ENCODE results near the gene PCGF1. TPM values are rescaled to one million over a fixed set of nuclear protein-coding genes. Genes with fewer than 3 reads are reported as not detected.
A peak's percentile ranks its signal among the peaks of the same experiment; 100 is the strongest.

Gene PCGF1
- total RNA-seq (10 to 100 TPM in 1 of 2 donors, 1 to 10 TPM in 1; 3.3 to 11.1 TPM), polyA plus RNA-seq (10 to 100 TPM; 10.6 to 12.5 TPM)

DNA sequence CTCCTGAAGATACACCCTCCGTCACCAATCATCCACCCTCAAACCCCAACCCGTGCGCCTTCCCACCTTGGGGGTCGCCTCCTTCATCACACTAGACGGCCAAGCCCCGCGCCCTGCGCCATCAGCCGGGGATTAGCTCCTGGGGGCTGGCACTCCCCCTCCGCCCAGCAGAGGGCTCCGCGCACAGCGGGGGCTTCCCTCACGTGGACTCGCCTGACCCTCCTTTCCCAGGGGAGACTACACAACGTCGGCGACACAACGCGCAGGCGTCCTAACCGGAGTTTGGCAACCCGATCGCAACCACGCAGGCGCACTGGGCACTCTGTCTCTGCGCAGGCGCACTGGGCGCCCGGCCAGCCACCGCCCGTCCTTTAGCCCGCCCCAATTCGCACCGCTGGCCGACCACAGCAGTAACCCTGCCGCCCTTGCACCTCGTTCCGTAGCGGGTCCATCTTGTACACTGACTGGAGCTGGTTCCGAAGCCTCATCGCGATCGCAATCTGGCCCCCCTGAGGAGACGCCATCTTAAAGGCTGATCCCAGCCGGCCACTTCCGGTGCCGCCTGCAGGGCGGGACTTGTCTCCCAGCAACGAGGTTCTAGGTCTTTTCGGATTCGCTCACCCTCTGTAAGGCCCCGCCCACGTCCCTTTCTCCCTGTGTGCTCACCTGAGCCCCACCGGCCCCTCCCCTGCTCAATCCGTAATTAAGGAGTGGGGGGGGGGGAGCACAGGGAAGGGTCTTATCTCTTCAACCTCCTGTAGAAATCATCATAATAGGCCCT, at the start of gene PCGF1:
Gene PCGF1, minus strand, starts transcription at position 551 of the 781 bp plus-strand sequence. Its CDS starts 27 bp downstream, at position 524.
- H3K27ac ChIP-seq (ENCODE audit: low read depth in 1 of 2, low read length in 2 of 2): peak within 1 kb of the TSS; percentile 99
- H3K4me3 ChIP-seq (ENCODE audit: low read depth in 1 of 3, low read length in 3 of 3): peak within 1 kb of the TSS; percentile 70 to 92 (median 90)
- TF ChIP-seq NR2F2 (IDR thresholded peaks at IDR 0.05) (no peak), RXRA (IDR thresholded peaks at IDR 0.05) (peak; percentile 8 to 31), RAD21 (IDR thresholded peaks at IDR 0.05) (no peak), YY1 (IDR thresholded peaks at IDR 0.05) (peak; percentile 99), JUND (IDR thresholded peaks at IDR 0.05) (no peak), HNF4G (IDR thresholded peaks at IDR 0.05) (no peak), HNF4A (conservative IDR thresholded peaks at IDR 0.05) (no peak), GABPA (IDR thresholded peaks at IDR 0.05 in 1 of 2, conservative IDR thresholded peaks at IDR 0.05 in 1 of 2) (peak; percentile 75 to 92), ZBTB33 (IDR thresholded peaks at IDR 0.05) (no peak), EGR1 (IDR thresholded peaks at IDR 0.05; ENCODE audit: low read depth in 2 of 2) (peak in 1 of 2 donors; percentile 24), TAF1 (conservative IDR thresholded peaks at IDR 0.05) (no peak), SP1 (IDR thresholded peaks at IDR 0.05) (peak; percentile 59), MAX (IDR thresholded peaks at IDR 0.05) (no peak)
- TF ChIP-seq, protein P1, sequence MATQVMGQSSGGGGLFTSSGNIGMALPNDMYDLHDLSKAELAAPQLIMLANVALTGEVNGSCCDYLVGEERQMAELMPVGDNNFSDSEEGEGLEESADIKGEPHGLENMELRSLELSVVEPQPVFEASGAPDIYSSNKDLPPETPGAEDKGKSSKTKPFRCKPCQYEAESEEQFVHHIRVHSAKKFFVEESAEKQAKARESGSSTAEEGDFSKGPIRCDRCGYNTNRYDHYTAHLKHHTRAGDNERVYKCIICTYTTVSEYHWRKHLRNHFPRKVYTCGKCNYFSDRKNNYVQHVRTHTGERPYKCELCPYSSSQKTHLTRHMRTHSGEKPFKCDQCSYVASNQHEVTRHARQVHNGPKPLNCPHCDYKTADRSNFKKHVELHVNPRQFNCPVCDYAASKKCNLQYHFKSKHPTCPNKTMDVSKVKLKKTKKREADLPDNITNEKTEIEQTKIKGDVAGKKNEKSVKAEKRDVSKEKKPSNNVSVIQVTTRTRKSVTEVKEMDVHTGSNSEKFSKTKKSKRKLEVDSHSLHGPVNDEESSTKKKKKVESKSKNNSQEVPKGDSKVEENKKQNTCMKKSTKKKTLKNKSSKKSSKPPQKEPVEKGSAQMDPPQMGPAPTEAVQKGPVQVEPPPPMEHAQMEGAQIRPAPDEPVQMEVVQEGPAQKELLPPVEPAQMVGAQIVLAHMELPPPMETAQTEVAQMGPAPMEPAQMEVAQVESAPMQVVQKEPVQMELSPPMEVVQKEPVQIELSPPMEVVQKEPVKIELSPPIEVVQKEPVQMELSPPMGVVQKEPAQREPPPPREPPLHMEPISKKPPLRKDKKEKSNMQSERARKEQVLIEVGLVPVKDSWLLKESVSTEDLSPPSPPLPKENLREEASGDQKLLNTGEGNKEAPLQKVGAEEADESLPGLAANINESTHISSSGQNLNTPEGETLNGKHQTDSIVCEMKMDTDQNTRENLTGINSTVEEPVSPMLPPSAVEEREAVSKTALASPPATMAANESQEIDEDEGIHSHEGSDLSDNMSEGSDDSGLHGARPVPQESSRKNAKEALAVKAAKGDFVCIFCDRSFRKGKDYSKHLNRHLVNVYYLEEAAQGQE (IDR thresholded peaks at IDR 0.05): no peak
- TF ChIP-seq, protein P2, sequence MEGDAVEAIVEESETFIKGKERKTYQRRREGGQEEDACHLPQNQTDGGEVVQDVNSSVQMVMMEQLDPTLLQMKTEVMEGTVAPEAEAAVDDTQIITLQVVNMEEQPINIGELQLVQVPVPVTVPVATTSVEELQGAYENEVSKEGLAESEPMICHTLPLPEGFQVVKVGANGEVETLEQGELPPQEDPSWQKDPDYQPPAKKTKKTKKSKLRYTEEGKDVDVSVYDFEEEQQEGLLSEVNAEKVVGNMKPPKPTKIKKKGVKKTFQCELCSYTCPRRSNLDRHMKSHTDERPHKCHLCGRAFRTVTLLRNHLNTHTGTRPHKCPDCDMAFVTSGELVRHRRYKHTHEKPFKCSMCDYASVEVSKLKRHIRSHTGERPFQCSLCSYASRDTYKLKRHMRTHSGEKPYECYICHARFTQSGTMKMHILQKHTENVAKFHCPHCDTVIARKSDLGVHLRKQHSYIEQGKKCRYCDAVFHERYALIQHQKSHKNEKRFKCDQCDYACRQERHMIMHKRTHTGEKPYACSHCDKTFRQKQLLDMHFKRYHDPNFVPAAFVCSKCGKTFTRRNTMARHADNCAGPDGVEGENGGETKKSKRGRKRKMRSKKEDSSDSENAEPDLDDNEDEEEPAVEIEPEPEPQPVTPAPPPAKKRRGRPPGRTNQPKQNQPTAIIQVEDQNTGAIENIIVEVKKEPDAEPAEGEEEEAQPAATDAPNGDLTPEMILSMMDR (IDR thresholded peaks at IDR 0.05; ENCODE audit: low read depth, low read length, missing input control): no peak
- peaks cover 0 to 12% (median 0%) of the 10 kb centered on the region in 4 donors for H3K27me3 ChIP-seq (ENCODE audit: control insufficient read depth in 4 of 4, insufficient read depth in 4 of 4, low read length in 3 of 4)
- H3K9ac ChIP-seq (ENCODE audit: low read depth in 1 of 2, low read length in 2 of 2): peak within 1 kb of the TSS; percentile 78 to 91
- H3K36me3 ChIP-seq (ENCODE audit: control insufficient read depth in 4 of 4, insufficient read depth in 3 of 4, low read depth in 1 of 4, low read length in 3 of 4): peaks cover 0 to 6% (median 4%) of the 10 kb centered on the region in 4 donors
- WGBS: under 1% methylated on average over 56 of the region's 56 CpGs
- H3K9me3 ChIP-seq (ENCODE audit: control insufficient read depth in 4 of 4, low read length in 3 of 4): no peaks in the 10 kb centered on the region
- H3K4me1 ChIP-seq (ENCODE audit: control insufficient read depth in 4 of 4, insufficient read depth in 4 of 4, low read length in 3 of 4): peaks cover 11 to 50% (median 35%) of the 10 kb centered on the region in 4 donors
- peak; percentile 100 for DNase-seq (ENCODE audit: low spot score)
